Activated naive CD8-positive, alpha-beta T cell (primary cell): ENCODE results near the gene CAMTA2.

ENCODE experiments used
- H3K27ac Mint-ChIP-seq: one replicate; pipeline ENCODE4 v1.8.0; 2021; ENCODE audit warnings: mixed read lengths
- H3K27me3 Mint-ChIP-seq: one replicate; pipeline ENCODE4 v1.8.0; 2021; ENCODE audit warnings: mixed read lengths
- H3K36me3 Mint-ChIP-seq: one replicate; pipeline ENCODE4 v1.8.0; 2021; ENCODE audit warnings: mixed read lengths
- H3K4me1 Mint-ChIP-seq: one replicate; pipeline ENCODE4 v1.8.0; 2021; ENCODE audit warnings: low read depth, mixed read lengths
- H3K4me3 Mint-ChIP-seq: one replicate; pipeline ENCODE4 v1.8.0; 2021; ENCODE audit warnings: mild to moderate bottlenecking, mixed read lengths
- H3K9me3 Mint-ChIP-seq: one replicate; pipeline ENCODE4 v1.8.0; 2021; ENCODE audit warnings: low read depth, mixed read lengths

CAMTA2 gene

DNA sequence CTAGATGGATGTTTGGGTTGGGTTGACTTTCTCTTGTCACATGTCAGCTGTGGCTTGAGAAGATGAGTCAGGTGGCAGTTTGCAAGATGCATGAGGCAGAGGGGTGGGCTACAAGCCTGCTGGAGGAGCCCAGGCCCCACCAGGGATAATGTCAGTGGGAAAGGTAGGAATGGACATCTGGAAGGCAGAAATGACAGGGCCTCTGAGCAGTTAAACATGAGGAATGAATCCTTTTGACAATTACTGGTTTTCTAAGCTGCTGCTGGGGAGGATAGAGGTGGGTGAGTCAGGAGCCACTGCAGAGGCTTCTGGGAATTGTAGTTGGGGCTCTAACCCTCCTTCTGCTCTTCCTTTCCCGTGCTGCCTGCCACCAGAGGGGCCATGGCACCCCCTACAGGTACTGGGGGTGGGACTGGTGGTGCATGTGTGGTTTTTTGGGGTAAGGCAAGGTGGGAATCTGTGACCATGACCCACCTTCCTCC is 32.0 kb upstream of the CAMTA2 start:
- no peaks in the 10 kb centered on the region for H3K9me3 Mint-ChIP-seq
- H3K27me3 Mint-ChIP-seq: no peaks in the 10 kb centered on the region
- H3K36me3 Mint-ChIP-seq: no peaks in the 10 kb centered on the region
- H3K4me1 Mint-ChIP-seq: peaks cover 12% of the 10 kb centered on the region
- no peak overlapping the region for H3K4me3 Mint-ChIP-seq
- peak overlapping the region; percentile 92 for H3K27ac Mint-ChIP-seq

DNA sequence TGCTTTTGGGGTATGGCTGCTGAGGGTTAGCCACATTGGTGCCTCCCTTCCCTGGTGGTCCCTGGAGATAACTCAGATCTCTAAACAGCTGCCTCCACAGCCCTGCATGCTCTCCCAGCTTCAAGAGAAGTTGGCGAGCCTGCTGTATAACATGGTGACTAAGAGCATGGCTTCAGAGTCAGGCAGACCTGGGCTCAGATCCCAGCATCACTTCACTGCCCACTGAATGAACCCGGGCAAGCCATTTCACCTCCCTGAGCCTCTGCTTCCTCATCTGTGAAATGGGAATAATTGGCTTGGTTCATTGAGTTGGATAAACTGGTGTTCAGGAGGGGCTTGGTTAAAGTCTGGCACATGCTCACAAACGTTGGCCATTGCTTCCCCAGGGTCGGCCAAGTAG is 26.9 kb upstream of the CAMTA2 start:
- H3K9me3 Mint-ChIP-seq: no peaks in the 10 kb centered on the region

DNA sequence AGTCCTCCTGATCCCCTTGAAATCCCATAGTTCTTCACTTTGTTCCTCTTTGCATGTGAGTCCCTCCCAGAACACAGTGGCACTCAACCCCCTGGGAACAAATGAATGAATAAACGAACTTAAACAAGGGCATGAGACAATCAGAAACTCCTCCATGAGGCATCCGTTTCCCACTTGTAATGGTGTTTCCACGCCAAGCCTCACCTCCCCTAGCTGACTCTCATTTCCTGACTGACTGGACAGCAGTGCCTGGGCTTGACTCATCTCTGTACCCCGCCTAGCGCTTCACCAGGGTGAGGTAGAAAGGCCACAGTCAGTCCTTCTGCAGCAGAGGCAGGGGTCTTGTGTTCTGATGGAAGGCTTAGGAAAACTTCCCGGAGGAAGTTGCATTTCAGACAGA is 24.5 kb upstream of the CAMTA2 start:
- Mint-ChIP-seq H3K9me3 (no peaks in the 10 kb centered on the region), H3K4me3 (no peak overlapping the region), H3K27ac (no peak overlapping the region), H3K4me1 (peaks cover 2% of the 10 kb centered on the region), H3K27me3 (no peaks in the 10 kb centered on the region), H3K36me3 (peaks cover 2% of the 10 kb centered on the region)

More for the DNA sequence above, 26.9 kb upstream of the CAMTA2 start:
- H3K4me1 Mint-ChIP-seq: peaks cover 8% of the 10 kb centered on the region
- H3K36me3 Mint-ChIP-seq: no peaks in the 10 kb centered on the region
- no peaks in the 10 kb centered on the region for H3K27me3 Mint-ChIP-seq
- H3K4me3 Mint-ChIP-seq: no peak overlapping the region
- no peak overlapping the region for H3K27ac Mint-ChIP-seq

DNA sequence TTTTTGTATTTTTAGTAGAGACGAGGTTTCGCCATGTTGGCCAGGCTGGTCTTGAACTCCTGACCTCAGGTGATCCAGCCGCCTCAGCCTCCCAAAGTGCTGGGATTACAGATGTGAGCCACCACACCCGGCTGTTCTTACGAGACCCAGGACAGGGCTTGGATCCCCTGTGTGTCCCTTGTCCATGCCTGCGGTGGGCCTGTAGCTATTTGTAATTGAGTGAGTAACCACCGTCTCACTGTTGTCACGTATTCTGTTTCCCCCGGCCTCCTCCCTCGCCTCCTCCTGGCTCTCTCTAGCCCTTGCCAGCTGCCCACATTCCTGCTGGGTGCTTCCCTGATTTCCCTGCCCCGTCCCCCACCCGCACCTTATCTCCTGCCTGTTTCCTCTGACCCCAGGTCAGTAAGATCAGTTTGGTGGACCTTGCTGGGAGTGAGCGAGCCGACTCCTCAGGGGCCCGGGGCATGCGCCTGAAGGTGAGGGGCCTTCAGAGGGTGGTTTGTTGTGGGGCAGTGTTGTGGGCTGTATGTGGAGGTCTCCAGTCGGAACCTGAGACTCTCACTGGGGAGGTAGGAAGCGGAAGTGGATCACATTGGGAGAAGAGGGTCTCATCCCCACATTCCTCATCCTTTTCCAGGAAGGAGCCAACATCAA is 15.9 kb upstream of the CAMTA2 start:
- Mint-ChIP-seq H3K4me3 (no peak overlapping the region), H3K27me3 (no peaks in the 10 kb centered on the region), H3K36me3 (peaks cover 13% of the 10 kb centered on the region), H3K27ac (no peak overlapping the region), H3K4me1 (peaks cover 15% of the 10 kb centered on the region), H3K9me3 (no peaks in the 10 kb centered on the region)

DNA sequence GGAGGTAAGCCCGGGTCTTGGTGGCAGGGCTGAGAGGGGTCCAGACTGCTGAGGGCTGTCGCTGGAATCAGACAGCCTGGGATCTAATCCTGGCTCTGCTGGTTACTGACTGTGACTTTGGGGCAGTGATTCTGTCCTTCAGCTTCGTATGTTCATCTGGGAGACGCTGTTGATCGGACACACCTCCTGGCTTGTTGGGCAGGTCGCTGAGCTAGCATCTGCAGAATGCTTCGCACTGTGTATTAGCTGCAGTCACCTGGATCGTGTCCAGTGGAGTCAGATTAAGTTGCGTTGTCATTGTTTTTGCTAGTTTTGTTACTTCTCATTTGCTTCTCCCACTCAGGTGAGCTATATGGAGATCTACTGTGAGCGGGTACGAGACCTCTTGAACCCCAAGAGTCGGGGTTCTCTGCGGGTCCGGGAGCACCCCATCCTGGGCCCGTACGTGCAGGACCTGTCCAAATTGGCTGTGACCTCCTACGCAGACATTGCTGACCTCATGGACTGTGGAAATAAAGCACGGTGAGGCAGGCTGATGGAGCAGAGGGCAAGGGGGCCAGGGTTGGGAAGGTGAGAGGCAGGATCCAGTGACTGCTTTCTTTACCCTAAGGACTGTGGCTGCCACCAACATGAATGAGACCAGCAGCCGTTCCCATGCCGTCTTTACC is 14.8 kb upstream of the CAMTA2 start:
- peaks cover 16% of the 10 kb centered on the region for H3K4me1 Mint-ChIP-seq
- no peak overlapping the region for H3K27ac Mint-ChIP-seq
- peaks cover 10% of the 10 kb centered on the region for H3K36me3 Mint-ChIP-seq
- H3K4me3 Mint-ChIP-seq: no peak overlapping the region
- H3K9me3 Mint-ChIP-seq: no peaks in the 10 kb centered on the region
- H3K27me3 Mint-ChIP-seq: no peaks in the 10 kb centered on the region

DNA sequence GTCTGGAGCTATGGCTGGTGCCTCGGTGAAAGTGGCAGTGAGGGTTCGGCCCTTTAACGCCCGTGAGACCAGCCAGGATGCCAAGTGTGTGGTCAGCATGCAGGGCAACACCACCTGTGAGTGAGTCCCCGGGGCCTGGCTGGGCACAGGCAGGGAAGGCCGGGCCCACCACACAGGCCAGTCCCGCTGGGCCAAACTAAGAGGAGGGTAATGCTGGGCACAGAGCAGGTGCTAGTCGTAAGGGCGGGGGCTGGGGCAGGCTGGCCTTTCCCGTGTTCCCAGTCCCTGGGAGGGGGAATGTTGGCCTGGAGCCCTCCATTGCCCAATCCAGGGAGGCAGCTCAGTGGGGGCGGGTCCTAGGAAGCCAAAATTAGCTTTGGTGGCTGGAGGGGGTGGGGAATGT is 12.8 kb upstream of the CAMTA2 start:
- Mint-ChIP-seq H3K9me3 (no peaks in the 10 kb centered on the region), H3K27ac (no peak overlapping the region), H3K4me1 (peaks cover 19% of the 10 kb centered on the region)

DNA sequence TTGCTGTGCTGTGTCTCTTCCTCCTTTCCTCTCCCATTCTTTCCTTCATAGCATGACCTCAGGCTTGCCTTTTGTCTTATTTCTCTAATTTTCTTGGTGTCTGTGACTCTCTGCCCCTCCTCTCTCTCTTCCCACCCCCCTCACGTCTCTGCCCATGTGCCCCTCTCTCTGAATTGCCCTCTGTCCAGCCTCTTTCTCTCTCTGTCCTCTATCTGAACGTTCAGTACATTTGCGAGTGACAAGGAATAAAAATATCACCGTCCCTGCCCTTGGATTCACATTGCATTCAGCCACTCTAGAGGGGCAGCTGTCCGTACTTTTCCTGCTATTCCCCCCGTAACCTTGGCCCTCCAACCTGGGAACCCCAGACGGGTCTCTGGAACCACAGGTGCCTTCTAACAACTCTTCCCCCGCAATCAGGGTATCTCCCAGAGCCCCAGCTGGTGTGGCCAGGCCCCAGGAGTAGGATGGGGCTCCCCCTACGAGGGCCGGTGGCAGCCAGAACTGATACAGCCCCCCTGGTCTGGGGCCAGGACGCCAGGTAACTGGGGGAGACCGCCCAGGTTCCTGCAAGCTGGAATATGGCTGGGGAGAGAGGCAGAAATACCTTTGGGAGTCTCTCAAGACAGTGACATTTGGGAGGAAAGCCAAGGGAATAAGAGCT is 12.1 kb upstream of the CAMTA2 start:
- Mint-ChIP-seq H3K36me3 (peaks cover 5% of the 10 kb centered on the region), H3K27me3 (no peaks in the 10 kb centered on the region), H3K4me1 (peaks cover 21% of the 10 kb centered on the region), H3K4me3 (peak overlapping the region; percentile 81), H3K27ac (peak overlapping the region; percentile 66), H3K9me3 (no peaks in the 10 kb centered on the region)

More for the DNA sequence above, 12.8 kb upstream of the CAMTA2 start:
- H3K27me3 Mint-ChIP-seq: no peaks in the 10 kb centered on the region
- H3K36me3 Mint-ChIP-seq: peaks cover 8% of the 10 kb centered on the region
- H3K4me3 Mint-ChIP-seq: no peak overlapping the region

DNA sequence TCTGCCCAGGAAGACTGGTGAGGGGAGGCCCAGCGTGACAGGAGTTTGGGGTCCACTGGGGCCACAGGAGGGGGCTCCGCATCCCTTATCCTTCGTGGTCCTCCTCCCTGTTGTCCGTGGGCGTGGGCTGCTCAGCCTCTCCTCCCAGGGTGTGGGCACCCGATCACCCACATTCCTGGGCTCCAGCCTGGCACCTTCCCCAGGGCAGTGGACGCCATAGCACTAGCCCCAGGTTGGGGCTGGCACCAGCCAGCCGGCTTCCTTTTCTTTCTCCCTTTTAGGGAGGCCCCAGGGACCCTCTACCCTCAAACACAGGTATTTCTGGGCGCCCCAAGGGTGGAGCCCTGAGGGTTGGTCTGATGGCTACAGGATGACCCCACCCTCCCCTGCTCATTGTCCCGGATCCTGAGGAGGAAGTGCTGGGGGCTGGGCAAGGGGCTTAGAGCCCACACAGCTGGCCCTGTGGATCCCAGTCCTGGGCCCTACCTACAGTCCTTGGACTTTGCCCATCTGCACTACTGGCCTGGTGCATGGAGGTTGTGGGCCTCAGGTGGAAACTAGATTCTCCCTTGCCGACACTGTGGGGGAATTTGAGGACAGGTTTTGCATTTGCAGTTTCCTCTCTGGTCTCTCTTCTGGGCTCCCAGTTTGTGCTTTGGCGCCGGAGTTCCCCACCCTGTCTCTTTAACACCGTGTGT is 11.4 kb upstream of the CAMTA2 start:
- Mint-ChIP-seq H3K36me3 (peaks cover 2% of the 10 kb centered on the region), H3K4me3 (peak overlapping the region; percentile 81), H3K27ac (peak overlapping the region; percentile 66), H3K9me3 (no peaks in the 10 kb centered on the region), H3K27me3 (no peaks in the 10 kb centered on the region), H3K4me1 (peaks cover 21% of the 10 kb centered on the region)

DNA sequence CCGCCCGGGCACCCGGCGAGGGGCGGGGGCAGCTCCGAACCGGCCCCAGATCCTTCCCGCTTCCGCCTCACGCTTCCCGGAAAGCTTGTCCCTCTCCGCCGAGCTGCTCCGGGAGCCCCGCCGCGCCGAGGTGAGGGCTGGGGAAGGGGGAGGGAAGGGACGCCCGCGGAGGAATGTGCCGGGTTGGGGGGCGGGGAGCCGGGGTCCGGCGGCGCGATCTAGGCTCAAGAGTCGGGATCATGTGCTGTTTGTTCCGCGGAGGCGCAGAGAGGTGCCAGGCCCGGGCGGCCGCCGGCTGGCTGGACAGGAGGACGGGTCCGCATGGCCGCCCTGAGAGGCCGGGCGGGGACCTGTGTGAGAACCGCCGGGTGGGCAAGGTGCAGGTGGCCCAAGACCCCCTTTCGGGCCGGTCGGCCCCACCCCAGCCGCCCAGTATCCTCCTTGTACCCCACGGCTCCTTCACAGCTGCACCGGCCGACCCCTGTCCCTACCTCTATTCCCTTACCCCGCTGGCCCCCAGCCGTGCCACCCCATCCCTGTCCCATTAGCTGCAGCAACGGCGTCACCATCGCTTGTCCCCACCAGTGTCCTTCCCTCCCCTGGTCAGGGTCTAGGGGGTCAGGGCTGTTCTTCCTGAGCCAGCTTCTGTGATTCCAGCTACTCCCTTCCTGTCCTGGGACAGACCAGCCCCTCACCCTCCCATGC is 10.7 kb upstream of the CAMTA2 start:
- Mint-ChIP-seq H3K36me3 (peaks cover 2% of the 10 kb centered on the region), H3K27me3 (no peaks in the 10 kb centered on the region), H3K4me3 (peak overlapping the region; percentile 81), H3K9me3 (no peaks in the 10 kb centered on the region), H3K4me1 (peaks cover 21% of the 10 kb centered on the region), H3K27ac (peak overlapping the region; percentile 34)

DNA sequence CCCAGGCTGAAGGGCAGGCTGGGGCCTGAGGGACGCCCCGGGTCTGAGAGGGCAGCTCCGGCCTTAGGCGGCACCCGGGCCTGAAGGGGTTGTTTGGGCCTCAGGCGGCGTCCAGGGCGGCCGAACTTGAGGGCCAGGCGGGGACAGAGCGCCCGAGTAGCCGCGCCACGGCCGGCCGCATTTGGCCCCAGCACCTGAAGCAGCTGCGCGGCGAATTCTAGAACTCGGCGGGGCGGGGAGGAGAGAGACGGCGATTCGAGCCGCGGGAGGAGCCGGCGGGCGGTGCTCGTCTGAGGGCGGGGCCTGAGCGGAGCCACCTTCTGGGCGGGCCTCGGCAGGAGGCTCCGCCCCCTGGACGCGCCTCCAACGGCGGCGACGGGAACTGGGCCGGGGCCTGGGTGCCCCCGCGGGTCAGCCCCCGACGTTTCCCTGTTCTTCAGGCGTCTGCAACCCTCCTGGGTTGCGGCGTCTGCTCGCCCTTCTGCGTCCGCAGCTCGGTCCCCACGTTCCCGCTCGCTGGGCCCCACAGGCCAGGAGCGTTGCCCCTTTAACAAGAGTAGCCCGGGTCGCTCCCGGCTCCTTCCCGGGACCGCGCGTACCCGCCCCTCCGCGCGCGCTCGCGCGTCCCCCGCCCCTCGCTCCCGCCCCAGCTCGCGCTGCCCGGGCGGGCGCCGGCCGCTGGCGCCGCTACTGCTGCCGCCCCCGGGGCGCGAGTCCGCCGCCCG is 10.0 kb upstream of the CAMTA2 start, which contains the start of the genes INCA1 and KIF1C:
Gene INCA1, minus strand, starts transcription at position 221 of the 725 bp plus-strand sequence. CDS start 3,085 bp downstream, outside the sequence.
Gene KIF1C, plus strand, starts transcription at position 649 of the 725 bp plus-strand sequence. CDS start 2,297 bp downstream, outside the sequence.
- H3K27me3 Mint-ChIP-seq: no peaks in the 10 kb centered on the region
- peak within 1 kb of the TSS; percentile 82 for H3K4me3 Mint-ChIP-seq
- H3K4me1 Mint-ChIP-seq: peaks cover 21% of the 10 kb centered on the region
- peaks cover 2% of the 10 kb centered on the region for H3K36me3 Mint-ChIP-seq
- no peaks in the 10 kb centered on the region for H3K9me3 Mint-ChIP-seq
- H3K27ac Mint-ChIP-seq: peak within 1 kb of the TSS; percentile 83

DNA sequence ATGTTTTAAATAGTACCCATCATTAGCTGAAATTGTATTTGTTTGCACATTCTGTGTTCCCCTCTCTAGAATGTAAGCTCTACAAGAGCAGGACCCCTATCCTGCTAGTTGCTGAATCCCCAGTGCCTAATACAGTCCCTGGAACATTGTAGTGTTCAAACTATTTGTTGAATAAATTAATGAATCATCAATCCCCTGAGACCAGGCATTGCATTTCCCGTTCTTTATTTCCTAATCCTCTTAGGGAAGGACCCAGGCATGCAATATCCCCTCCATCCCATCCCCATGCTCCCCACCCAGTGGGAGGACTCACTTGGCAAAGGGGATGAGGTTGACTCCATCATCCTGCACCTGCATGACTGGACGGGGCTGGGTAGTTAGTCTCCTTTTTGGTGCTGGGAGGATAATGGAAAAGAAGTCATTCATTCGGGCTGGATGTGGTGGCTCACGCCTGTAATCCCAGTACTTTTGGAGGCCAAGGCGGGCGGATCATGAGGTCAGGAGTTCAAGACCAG is 6.7 kb upstream of the CAMTA2 start:
- Mint-ChIP-seq H3K27me3 (no peaks in the 10 kb centered on the region), H3K4me3 (no peak overlapping the region), H3K9me3 (no peaks in the 10 kb centered on the region), H3K4me1 (peaks cover 27% of the 10 kb centered on the region), H3K27ac (no peak overlapping the region), H3K36me3 (peaks cover 4% of the 10 kb centered on the region)

DNA sequence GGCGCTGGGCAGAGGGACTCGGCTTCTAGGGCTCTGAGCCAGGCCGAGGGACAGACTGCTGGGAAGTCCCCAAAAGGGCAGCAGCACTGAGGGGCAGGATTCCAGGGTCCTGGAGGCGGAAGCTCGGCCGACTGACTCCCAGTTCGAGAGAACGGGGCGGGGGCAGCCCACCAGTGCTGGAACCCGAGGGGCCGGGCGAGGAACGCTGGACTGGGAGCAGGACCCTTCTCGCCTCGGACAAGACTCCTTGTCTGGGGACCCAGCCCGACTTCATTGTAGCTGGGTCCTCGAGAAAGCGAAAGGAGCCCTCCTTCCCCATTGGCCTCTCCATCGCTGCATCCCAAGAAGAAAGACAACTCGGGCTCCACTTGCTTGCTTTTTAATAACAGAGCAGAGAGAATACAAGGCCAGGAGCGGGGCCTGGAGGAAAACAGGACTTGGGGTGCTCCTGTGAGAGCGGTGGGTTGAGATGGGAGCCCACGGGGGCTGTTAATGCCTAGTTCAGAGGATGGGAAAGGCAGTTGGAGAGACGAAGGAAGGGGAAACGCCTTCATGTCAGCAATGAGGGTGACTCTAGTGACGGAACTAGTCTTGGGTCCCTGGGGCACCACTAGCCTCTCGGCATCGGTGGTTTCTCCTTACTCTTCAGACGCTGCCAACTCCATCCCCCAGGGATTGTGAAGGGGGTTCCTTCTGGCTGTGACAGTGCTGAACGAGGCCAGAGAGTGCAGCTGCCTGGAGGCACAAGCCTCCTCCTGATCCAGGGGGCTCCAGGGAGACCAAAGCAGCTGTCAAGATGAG is 492 bp upstream of the CAMTA2 start:
- Mint-ChIP-seq H3K9me3 (no peaks in the 10 kb centered on the region), H3K36me3 (peaks cover 4% of the 10 kb centered on the region), H3K27me3 (no peaks in the 10 kb centered on the region), H3K4me3 (peak overlapping the region; percentile 92), H3K4me1 (peaks cover 40% of the 10 kb centered on the region), H3K27ac (peak overlapping the region; percentile 91)

DNA sequence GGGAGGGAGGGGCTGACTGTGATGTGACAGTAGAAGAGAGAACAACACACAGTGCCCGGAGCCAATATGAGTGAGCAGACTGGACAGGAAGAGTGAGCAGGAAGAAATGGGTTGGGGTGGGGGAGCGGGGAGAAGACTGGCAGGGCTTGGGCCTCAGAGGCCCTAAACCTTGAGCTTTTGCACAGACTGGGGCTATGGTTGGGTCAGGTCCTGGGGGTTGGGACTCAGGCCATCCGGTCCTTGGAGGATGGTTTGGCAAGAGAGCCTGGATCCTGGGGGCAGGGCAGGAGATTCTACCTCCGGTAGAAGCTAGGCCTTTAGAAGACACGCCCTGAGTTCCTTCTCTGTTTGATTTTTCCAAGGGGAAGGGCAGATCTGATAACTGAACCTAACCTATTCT is 1.1 kb downstream of the CAMTA2 start:
- H3K36me3 Mint-ChIP-seq: no peaks in the 10 kb centered on the region
- peak overlapping the region; percentile 86 for H3K27ac Mint-ChIP-seq
- peak overlapping the region; percentile 92 for H3K4me3 Mint-ChIP-seq
- peaks cover 42% of the 10 kb centered on the region for H3K4me1 Mint-ChIP-seq
- no peaks in the 10 kb centered on the region for H3K9me3 Mint-ChIP-seq
- no peaks in the 10 kb centered on the region for H3K27me3 Mint-ChIP-seq
